HepG2 (cell line): ENCODE data around the gene GFER. TPM values are rescaled to one million over a fixed set of nuclear protein-coding genes. Genes with fewer than 3 reads are reported as not detected.
A peak's percentile ranks its signal among the peaks of the same experiment; 100 is the strongest.

Experiments used
- AGO1 ChIP-seq: fragments of 200-400 bp; formaldehyde crosslinking; IDR thresholded peaks from 2 replicates; pipeline ENCODE4 v1.6.1; 2017; ENCODE audit warnings: mild to moderate bottlenecking, low read depth, low read length, moderate library complexity; ENCODE audit not compliant: poor library complexity, severe bottlenecking
- ATF7-NPFF ChIP-seq: sonication (generic); formaldehyde crosslinking; IDR thresholded peaks from 2 replicates; pipeline ENCODE4 v1.8.1; 2023; ENCODE audit warnings: mild to moderate bottlenecking, low read depth, missing genetic modification reagents, moderate library complexity
- BORCS8-MEF2B ChIP-seq: sonication (generic); formaldehyde crosslinking; IDR thresholded peaks from 2 replicates; pipeline ENCODE4 v1.8.0; 2022; ENCODE audit warnings: mild to moderate bottlenecking, missing genetic modification reagents
- EHMT2 ChIP-seq: fragments of 200-600 bp; sonication (generic); IDR thresholded peaks from 2 replicates; pipeline ENCODE4 v1.7.0; 2017; ENCODE audit warnings: antibody characterized with exemption, low read depth, low read length, borderline replicate concordance
- FOXO1 ChIP-seq: sonication (generic); formaldehyde crosslinking; IDR thresholded peaks from 2 replicates; pipeline ENCODE4 v1.4.0; 2020; ENCODE audit warnings: missing genetic modification reagents
- KDM1A ChIP-seq: IDR thresholded peaks from 2 replicates; pipeline ENCODE4 v1.6.1; 2016; ENCODE audit warnings: missing compliant biosample characterization
- MBD4 ChIP-seq: IDR thresholded peaks from 2 replicates; pipeline ENCODE4 v1.6.1; 2012; ENCODE audit warnings: low read length, inconsistent platforms, borderline replicate concordance
- MTA1 ChIP-seq: sonication (generic); formaldehyde crosslinking; IDR thresholded peaks from 2 replicates; pipeline ENCODE4 v1.4.0; 2020; ENCODE audit warnings: missing genetic modification reagents, mild to moderate bottlenecking, borderline replicate concordance
- SIX4 ChIP-seq: sonication (generic); formaldehyde crosslinking; IDR thresholded peaks from 2 replicates; pipeline ENCODE4 v1.4.0; 2020; ENCODE audit warnings: missing genetic modification reagents
- SPEN ChIP-seq: sonication (generic); formaldehyde crosslinking; IDR thresholded peaks from 2 replicates; pipeline ENCODE4 v1.5.1; 2020; ENCODE audit warnings: low read depth, mild to moderate bottlenecking, missing genetic modification reagents
- ZNF292 ChIP-seq: sonication (generic); formaldehyde crosslinking; IDR thresholded peaks from 2 replicates; pipeline ENCODE4 v1.8.1; 2022; ENCODE audit warnings: mild to moderate bottlenecking, low read depth, missing genetic modification reagents, borderline replicate concordance
- ZNF333 ChIP-seq: sonication (generic); formaldehyde crosslinking; IDR thresholded peaks from 2 replicates; pipeline ENCODE4 v1.4.0; 2020; ENCODE audit warnings: mild to moderate bottlenecking, missing genetic modification reagents, borderline replicate concordance
- ZNF589 ChIP-seq: sonication (generic); formaldehyde crosslinking; conservative IDR thresholded peaks from 2 replicates; pipeline ENCODE4 v1.8.0; 2022; ENCODE audit warnings: mild to moderate bottlenecking, moderate library complexity, missing genetic modification reagents
- ZNF746 ChIP-seq: sonication (generic); formaldehyde crosslinking; IDR thresholded peaks from 2 replicates; pipeline ENCODE4 v1.8.0; 2022; ENCODE audit warnings: mild to moderate bottlenecking, missing genetic modification reagents
- ZSCAN31 ChIP-seq: sonication (generic); formaldehyde crosslinking; IDR thresholded peaks from 2 replicates; pipeline ENCODE4 v1.5.0; 2020; ENCODE audit warnings: low read depth, mild to moderate bottlenecking, missing genetic modification reagents
- polyA plus RNA-seq, 8 experiments: library from polyadenylated mRNA; depleted of rRNA in 3 of 8; stranded (reverse) in 7 of 8; unstranded in 1 of 8; fragments of >200 nt; fragmentation: Illumina TruSeq in 4 of 8; extraction: Trizol in 4 of 8; gene quantifications; 2 replicates each; pipeline versions ENCODE4 v1.2.1 to v1.2.3, GENCODE V29; 2011 to 2016; ENCODE audit warnings: low read depth in 4 of 8, missing spikeins in 1 of 8, mixed read lengths in 1 of 8; ENCODE audit not compliant: insufficient read depth in 1 of 8
- total RNA-seq, 5 experiments: library from RNA; depleted of rRNA; stranded (reverse); fragments of >200 nt; fragmentation: Illumina TruSeq; extraction: Trizol; gene quantifications; 2 replicates each; pipeline ENCODE4 v1.2.3, GENCODE V29; 2016; ENCODE audit warnings: low read depth in 1 of 5
- TF ChIP-seq, protein P1 (sequence below), 2 experiments: IDR thresholded peaks; 2 replicates each; pipeline ENCODE4 v1.6.1; 2011 to 2012; ENCODE audit warnings: low read length in 2 of 2, borderline replicate concordance in 1 of 2, low read depth in 1 of 2, mild to moderate bottlenecking in 1 of 2, moderate library complexity in 1 of 2
- TF ChIP-seq, protein P2 (sequence below): sonication (generic); formaldehyde crosslinking; IDR thresholded peaks from 2 replicates; pipeline ENCODE4 v1.4.0; 2020; ENCODE audit warnings: missing genetic modification reagents
- TF ChIP-seq, protein P3 (sequence below): sonication (generic); formaldehyde crosslinking; IDR thresholded peaks from 2 replicates; pipeline ENCODE4 v1.9.0; 2021; ENCODE audit warnings: missing genetic modification reagents, mild to moderate bottlenecking, borderline replicate concordance
- TF ChIP-seq, protein P4 (sequence below): sonication (generic); formaldehyde crosslinking; IDR thresholded peaks from 2 replicates; pipeline ENCODE4 v1.4.0; 2020; ENCODE audit warnings: missing genetic modification reagents

The GFER gene
- total and polyA plus RNA-seq, 2 of the 13 experiments (the other 11 are each of a cell fraction or from before 2014, with no cell fraction given), result 28.6 to 71.7 TPM

DNA sequence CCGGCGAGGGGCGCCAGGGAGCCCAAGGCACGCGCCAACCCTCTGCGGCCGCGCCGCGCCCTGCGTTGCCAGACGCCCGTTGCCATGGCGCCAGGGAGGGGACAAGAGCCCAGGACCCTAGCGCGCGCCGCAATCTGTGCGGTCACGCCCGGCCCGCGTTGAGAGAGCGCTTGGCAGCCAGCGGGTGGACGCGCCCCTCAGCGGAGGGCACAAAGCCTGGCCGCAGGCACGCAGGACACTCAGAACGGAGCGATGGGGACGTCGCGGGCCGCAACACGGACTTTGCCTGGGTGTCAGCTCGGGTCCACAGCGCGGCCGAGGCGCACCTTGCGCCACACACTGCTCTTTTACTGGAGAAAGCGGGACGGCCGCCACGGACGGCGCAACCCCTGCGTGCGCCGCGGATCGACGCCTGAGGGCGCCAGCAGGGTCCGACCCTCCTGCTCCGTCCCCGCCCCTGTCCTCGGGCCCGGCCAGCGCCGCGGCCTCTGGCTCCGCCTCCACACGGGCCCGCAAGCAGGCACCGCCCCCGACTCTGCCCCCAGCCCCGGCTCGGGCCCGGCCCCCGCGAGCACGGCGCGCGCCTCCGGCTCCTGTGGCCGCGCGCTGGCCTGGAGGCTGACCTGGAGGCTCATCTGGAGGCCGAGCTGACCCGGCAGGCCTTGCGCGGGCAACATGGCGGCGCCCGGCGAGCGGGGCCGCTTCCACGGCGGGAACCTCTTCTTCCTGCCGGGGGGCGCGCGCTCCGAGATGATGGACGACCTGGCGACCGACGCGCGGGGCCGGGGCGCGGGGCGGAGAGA, at the start of gene GFER (continued):
- TF ChIP-seq, protein P1, sequence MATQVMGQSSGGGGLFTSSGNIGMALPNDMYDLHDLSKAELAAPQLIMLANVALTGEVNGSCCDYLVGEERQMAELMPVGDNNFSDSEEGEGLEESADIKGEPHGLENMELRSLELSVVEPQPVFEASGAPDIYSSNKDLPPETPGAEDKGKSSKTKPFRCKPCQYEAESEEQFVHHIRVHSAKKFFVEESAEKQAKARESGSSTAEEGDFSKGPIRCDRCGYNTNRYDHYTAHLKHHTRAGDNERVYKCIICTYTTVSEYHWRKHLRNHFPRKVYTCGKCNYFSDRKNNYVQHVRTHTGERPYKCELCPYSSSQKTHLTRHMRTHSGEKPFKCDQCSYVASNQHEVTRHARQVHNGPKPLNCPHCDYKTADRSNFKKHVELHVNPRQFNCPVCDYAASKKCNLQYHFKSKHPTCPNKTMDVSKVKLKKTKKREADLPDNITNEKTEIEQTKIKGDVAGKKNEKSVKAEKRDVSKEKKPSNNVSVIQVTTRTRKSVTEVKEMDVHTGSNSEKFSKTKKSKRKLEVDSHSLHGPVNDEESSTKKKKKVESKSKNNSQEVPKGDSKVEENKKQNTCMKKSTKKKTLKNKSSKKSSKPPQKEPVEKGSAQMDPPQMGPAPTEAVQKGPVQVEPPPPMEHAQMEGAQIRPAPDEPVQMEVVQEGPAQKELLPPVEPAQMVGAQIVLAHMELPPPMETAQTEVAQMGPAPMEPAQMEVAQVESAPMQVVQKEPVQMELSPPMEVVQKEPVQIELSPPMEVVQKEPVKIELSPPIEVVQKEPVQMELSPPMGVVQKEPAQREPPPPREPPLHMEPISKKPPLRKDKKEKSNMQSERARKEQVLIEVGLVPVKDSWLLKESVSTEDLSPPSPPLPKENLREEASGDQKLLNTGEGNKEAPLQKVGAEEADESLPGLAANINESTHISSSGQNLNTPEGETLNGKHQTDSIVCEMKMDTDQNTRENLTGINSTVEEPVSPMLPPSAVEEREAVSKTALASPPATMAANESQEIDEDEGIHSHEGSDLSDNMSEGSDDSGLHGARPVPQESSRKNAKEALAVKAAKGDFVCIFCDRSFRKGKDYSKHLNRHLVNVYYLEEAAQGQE (IDR thresholded peaks at IDR 0.05; ENCODE audit: borderline replicate concordance in 1 of 2, low read depth in 1 of 2, low read length in 2 of 2), result no peak
- TF ChIP-seq ZNF589, result 0 out of 2 replicates have a peak, but pooled peaks have one; percentile 39
- TF ChIP-seq ZNF746 (CRISPR knock-in tag), result no peak; the same call in 1 of the 2 replicates
- peak; percentile 23; the same call in 1 of the 2 replicates for TF ChIP-seq MTA1 (CRISPR knock-in tag)
- peak; percentile 47 for TF ChIP-seq SPEN (CRISPR knock-in tag)
- TF ChIP-seq, protein P2, sequence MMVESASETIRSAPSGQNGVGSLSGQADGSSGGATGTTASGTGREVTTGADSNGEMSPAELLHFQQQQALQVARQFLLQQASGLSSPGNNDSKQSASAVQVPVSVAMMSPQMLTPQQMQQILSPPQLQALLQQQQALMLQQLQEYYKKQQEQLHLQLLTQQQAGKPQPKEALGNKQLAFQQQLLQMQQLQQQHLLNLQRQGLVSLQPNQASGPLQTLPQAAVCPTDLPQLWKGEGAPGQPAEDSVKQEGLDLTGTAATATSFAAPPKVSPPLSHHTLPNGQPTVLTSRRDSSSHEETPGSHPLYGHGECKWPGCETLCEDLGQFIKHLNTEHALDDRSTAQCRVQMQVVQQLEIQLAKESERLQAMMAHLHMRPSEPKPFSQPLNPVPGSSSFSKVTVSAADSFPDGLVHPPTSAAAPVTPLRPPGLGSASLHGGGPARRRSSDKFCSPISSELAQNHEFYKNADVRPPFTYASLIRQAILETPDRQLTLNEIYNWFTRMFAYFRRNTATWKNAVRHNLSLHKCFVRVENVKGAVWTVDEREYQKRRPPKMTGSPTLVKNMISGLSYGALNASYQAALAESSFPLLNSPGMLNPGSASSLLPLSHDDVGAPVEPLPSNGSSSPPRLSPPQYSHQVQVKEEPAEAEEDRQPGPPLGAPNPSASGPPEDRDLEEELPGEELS, result no peak; the same call in 1 of the 2 replicates
- peak; percentile 74 for TF ChIP-seq ATF7-NPFF (CRISPR knock-in tag)
- TF ChIP-seq MBD4, result no peak
- peak; percentile 97 for TF ChIP-seq AGO1
- TF ChIP-seq, protein P3, sequence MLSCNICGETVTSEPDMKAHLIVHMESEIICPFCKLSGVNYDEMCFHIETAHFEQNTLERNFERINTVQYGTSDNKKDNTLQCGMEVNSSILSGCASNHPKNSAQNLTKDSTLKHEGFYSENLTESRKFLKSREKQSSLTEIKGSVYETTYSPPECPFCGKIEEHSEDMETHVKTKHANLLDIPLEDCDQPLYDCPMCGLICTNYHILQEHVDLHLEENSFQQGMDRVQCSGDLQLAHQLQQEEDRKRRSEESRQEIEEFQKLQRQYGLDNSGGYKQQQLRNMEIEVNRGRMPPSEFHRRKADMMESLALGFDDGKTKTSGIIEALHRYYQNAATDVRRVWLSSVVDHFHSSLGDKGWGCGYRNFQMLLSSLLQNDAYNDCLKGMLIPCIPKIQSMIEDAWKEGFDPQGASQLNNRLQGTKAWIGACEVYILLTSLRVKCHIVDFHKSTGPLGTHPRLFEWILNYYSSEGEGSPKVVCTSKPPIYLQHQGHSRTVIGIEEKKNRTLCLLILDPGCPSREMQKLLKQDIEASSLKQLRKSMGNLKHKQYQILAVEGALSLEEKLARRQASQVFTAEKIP (CRISPR knock-in tag), result no peak
- TF ChIP-seq SIX4 (CRISPR knock-in tag), result no peak
- 0 out of 2 replicates have a peak, but pooled peaks have one; percentile 48 for TF ChIP-seq ZNF333
- no peak for TF ChIP-seq ZNF292 (CRISPR knock-in tag)
- TF ChIP-seq, protein P4, sequence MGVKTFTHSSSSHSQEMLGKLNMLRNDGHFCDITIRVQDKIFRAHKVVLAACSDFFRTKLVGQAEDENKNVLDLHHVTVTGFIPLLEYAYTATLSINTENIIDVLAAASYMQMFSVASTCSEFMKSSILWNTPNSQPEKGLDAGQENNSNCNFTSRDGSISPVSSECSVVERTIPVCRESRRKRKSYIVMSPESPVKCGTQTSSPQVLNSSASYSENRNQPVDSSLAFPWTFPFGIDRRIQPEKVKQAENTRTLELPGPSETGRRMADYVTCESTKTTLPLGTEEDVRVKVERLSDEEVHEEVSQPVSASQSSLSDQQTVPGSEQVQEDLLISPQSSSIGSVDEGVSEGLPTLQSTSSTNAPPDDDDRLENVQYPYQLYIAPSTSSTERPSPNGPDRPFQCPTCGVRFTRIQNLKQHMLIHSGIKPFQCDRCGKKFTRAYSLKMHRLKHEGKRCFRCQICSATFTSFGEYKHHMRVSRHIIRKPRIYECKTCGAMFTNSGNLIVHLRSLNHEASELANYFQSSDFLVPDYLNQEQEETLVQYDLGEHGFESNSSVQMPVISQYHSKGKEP, result no peak
- 0 out of 2 replicates have a peak, but pooled peaks have one; percentile 11 for TF ChIP-seq FOXO1 (CRISPR knock-in tag)
- TF ChIP-seq ZSCAN31, result no peak; the same call in 1 of the 2 replicates
- no peak for TF ChIP-seq EHMT2
- no peak for TF ChIP-seq KDM1A (CRISPR knock-in tag)
- TF ChIP-seq BORCS8-MEF2B, result no peak; the same call in 1 of the 2 replicates
